Spinal cord (tissue), 10 donors: ENCODE results near the gene ZC2HC1B. TPM values are rescaled to one million over a fixed set of nuclear protein-coding genes. Genes with fewer than 3 reads are reported as not detected.

Experiments
- DNase-seq, 6 donors: peaks; one replicate each; pipeline versions ENCODE4 v3.0.0 to v3.0.0-alpha.2; 2013 to 2015; ENCODE audit warnings: low spot score in 6 of 6, low read depth in 4 of 6
- H3K27ac ChIP-seq: one replicate; pipeline ENCODE4 v1.5.1; 2013; ENCODE audit warnings: low read depth, low read length, control low read depth
- H3K27me3 ChIP-seq: one replicate; pipeline ENCODE4 v1.6.1; 2013; ENCODE audit warnings: low read length; ENCODE audit not compliant: control insufficient read depth, insufficient read depth
- H3K36me3 ChIP-seq: one replicate; pipeline ENCODE4 v1.6.1; 2013; ENCODE audit warnings: low read length; ENCODE audit not compliant: control insufficient read depth, insufficient read depth
- H3K4me1 ChIP-seq: one replicate; pipeline ENCODE4 v1.6.1; 2013; ENCODE audit warnings: low read length; ENCODE audit not compliant: control insufficient read depth, insufficient read depth
- H3K4me3 ChIP-seq: one replicate; pipeline ENCODE4 v1.5.1; 2013; ENCODE audit warnings: low read depth, low read length, control low read depth
- H3K9me3 ChIP-seq: one replicate; pipeline ENCODE4 v1.6.1; 2013; ENCODE audit warnings: low read length; ENCODE audit not compliant: control insufficient read depth, insufficient read depth
- WGBS: methylation state at CpG from one replicate; pipeline ENCODE4 v1.1.5; 2013; ENCODE audit warnings: missing lambda C conversion rate; ENCODE audit not compliant: insufficient coverage; 5-methylcytosine and 5-hydroxymethylcytosine counted together
- long read RNA-seq, 4 donors: transcript quantifications; one replicate each; lab custom pipeline, GENCODE V29; 2026
- polyA plus RNA-seq, 2 donors: library from polyadenylated mRNA; unstranded; fragments of 120-200 nt; gene quantifications; one replicate each; pipeline ENCODE4 v1.2.1, GENCODE V29; 2013; ENCODE audit not compliant: insufficient read length in 2 of 2
- total RNA-seq, 2 donors: library from RNA; depleted of rRNA in 1 of 2; stranded (reverse); fragments of 120-200 nt in 1 of 2; fragments of >200 nt in 1 of 2; gene quantifications; one replicate each; pipeline versions ENCODE4 v1.2.3 to v1.2.4, GENCODE V29; 2013 to 2014
- donor health status: healthy.

The ZC2HC1B gene, protein sequence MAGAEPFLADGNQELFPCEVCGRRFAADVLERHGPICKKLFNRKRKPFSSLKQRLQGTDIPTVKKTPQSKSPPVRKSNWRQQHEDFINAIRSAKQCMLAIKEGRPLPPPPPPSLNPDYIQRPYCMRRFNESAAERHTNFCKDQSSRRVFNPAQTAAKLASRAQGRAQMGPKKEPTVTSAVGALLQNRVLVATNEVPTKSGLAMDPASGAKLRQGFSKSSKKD
- total RNA-seq, result under 1 TPM in 1 of 2 donors, not detected in 1; 0.17 TPM
- not detected for polyA plus RNA-seq
- long read RNA-seq, donor 1, result 0 reads
- long read RNA-seq, donor 2, result 0 reads
- long read RNA-seq, donor 3, result 0 reads
- long read RNA-seq, donor 4, result 0 reads

DNA sequence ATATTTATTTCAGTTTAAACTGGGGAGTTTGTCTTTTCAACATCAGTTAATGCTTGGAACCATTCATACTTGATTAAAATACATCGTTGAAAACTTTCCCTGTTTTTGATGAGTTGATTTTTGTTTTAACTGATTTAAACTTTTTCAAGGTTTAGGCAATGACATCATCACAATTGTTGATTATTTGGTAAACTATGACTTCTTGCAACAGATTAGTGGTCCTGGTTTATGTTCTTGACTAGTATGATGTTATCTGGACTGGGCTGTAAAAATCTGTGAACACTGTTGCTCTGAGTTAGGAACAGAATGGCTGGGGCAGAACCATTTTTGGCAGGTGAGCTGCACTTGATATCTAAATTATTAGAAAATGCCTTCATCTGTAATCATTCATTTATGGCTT lies at the start of gene ZC2HC1B:
ZC2HC1B (plus strand) TSS at position 241 of the 400 bp plus-strand sequence; CDS start at position 307, 66 bp downstream.
- Histone ChIP-seq H3K27ac (no peak within 1 kb of the TSS), H3K27me3 (no peaks in the 10 kb centered on the region), H3K9me3 (no peaks in the 10 kb centered on the region), H3K4me1 (no peaks in the 10 kb centered on the region), H3K36me3 (peaks cover 18% of the 10 kb centered on the region), H3K4me3 (no peak within 1 kb of the TSS)
- WGBS, result no CpG with 5 or more reads among the region's 1 CpG
- DNase-seq, result no peak

DNA sequence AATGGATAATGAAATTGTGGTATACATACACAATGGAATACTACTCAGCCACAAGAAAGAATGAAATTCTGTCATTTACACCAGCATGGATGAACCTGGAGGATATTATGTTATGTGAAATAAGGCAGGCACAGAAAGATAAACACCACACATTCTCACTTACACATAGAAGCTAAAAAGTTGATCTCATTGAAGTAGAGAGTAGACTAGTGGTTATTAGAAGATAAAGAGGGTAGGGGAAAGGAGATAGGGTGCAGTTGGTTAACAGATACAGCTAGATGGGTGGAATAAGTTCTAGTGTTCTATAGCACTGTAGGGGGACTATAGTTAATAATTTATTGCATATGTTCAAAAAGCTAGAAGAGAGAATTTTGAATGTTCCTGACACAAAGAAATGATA lies 46.7 kb upstream of the ZC2HC1B start:
- H3K9me3 ChIP-seq, result no peaks in the 10 kb centered on the region
- no peaks in the 10 kb centered on the region for H3K36me3 ChIP-seq
- no peaks in the 10 kb centered on the region for H3K4me1 ChIP-seq
- H3K27me3 ChIP-seq, result no peaks in the 10 kb centered on the region
- no peak overlapping the region for H3K27ac ChIP-seq
- no peak overlapping the region for H3K4me3 ChIP-seq
- DNase-seq, result no peak

DNA sequence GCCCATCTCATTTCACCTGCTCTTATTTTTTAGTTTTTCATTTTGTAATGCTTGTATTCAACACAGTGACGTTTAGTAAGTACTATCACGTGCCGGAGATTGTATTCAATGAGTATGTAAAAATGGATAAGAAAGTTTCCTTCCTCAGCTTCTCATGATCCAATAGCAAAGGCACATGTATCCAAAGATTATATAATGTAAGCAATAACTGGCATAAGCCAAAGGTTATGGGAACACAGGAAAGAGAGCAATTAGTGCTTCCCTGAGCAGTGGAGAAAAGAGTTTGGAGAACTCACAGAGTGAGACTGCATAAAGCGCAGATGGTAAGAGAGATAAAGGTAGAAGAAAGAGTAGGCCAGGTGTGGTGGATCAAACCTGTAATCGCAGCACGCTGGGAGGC lies 42.9 kb upstream of the ZC2HC1B start:
- no peaks in the 10 kb centered on the region for H3K9me3 ChIP-seq
- no peak for DNase-seq
- H3K27me3 ChIP-seq, result no peaks in the 10 kb centered on the region
- no peak overlapping the region for H3K27ac ChIP-seq
- H3K36me3 ChIP-seq, result no peaks in the 10 kb centered on the region
- H3K4me3 ChIP-seq, result no peak overlapping the region
- H3K4me1 ChIP-seq, result no peaks in the 10 kb centered on the region
- 100% methylated on average over 1 of the region's 6 CpGs for WGBS

DNA sequence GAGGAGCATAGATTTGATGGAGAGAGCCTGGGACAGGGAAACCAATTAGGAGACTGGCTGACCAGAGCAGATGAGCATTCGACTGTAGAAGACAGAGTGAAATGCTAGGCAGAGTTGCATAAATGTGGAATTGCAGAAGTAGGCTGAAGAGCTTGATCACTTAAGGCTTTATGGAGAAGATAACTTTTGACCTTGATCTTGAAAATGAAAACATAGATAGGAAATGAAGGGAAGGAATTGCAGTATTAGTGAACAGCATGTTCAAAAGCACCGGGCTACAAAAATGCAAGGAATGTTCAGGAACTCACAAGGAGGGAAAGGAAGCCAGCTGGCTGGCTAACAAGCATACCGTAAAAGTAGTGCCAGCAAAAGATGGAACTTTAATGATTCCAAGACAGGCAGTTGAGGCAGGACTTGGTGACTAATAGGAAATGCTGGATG lies 41.7 kb upstream of the ZC2HC1B start:
- Histone ChIP-seq H3K4me3 (no peak overlapping the region), H3K27ac (no peak overlapping the region), H3K4me1 (no peaks in the 10 kb centered on the region), H3K36me3 (no peaks in the 10 kb centered on the region), H3K9me3 (no peaks in the 10 kb centered on the region), H3K27me3 (no peaks in the 10 kb centered on the region)
- DNase-seq, result no peak
- 62% methylated on average over 3 of the region's 3 CpGs for WGBS

DNA sequence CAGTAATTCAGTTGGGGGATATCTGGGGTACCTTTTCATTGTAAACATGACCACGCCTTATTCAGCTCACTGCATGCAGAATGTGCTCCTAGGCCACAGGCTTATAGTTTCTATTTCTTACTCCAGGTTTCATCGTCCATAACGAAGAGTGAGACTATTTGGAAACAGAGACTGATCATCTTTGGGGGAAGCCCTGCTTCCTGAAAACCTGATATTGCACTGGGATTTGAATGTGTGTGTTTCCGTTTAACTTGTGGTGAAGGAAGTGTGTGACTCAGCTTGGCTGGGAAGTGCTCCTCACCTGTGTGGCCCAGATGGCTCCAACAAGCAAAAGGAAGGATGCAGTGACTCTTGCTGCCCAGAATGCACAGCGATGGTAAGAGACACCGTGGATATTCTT lies 40.7 kb upstream of the ZC2HC1B start:
- WGBS, result 94% methylated on average over 3 of the region's 6 CpGs
- no peaks in the 10 kb centered on the region for H3K27me3 ChIP-seq

DNA sequence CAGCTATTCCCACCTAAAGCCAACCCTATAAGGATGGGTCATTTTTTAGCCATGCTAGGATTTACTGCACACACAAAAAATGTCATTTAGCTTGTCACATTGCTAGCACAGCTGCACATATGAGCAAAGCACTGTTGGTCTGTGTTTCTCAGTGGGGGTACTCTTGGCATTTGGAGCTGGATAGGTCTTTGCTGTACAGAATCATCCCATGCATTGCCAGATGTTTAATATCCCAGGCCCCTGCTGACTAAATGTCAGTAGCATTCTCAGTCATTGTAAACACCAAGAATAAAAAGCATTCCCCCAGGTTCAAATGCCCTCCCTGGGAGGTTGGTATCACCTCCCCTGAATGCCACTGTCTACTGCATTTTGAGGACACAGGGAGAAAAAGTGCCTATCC lies 35.7 kb upstream of the ZC2HC1B start:
- H3K27me3 ChIP-seq, result no peaks in the 10 kb centered on the region
- H3K4me3 ChIP-seq, result no peak overlapping the region
- DNase-seq, result peak in 3 of 6 donors; percentile 5 to 83 (median 9)
- no peaks in the 10 kb centered on the region for H3K9me3 ChIP-seq
- no peaks in the 10 kb centered on the region for H3K36me3 ChIP-seq
- H3K27ac ChIP-seq, result no peak overlapping the region
- H3K4me1 ChIP-seq, result no peaks in the 10 kb centered on the region

More for the DNA sequence above, 40.7 kb upstream of the ZC2HC1B start:
- Histone ChIP-seq H3K27ac (no peak overlapping the region), H3K36me3 (no peaks in the 10 kb centered on the region), H3K4me3 (no peak overlapping the region), H3K9me3 (no peaks in the 10 kb centered on the region), H3K4me1 (no peaks in the 10 kb centered on the region)
- no peak for DNase-seq

DNA sequence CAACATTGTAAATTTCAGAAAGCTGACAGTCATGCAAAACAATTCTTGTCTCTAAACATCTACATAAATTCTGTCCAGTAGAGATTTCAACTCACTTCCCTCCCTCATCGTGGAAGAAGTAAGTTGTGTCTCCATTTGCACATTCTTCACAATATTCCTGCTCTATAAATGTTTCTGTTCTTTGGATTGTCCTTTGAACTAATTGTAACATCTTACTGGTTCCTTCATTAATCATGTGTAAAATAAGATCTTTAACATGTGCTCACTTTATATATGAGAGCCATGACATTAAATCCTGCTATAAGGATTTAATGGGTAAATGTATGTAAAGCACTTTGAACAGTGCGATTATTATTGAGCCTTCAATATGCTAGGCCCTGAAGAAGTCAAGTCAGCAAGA lies 28.1 kb upstream of the ZC2HC1B start:
- no CpG with 5 or more reads among the region's 2 CpGs for WGBS
- DNase-seq, result no peak
- Histone ChIP-seq H3K36me3 (no peaks in the 10 kb centered on the region), H3K4me3 (no peak overlapping the region), H3K27me3 (no peaks in the 10 kb centered on the region), H3K4me1 (no peaks in the 10 kb centered on the region), H3K9me3 (no peaks in the 10 kb centered on the region), H3K27ac (no peak overlapping the region)

DNA sequence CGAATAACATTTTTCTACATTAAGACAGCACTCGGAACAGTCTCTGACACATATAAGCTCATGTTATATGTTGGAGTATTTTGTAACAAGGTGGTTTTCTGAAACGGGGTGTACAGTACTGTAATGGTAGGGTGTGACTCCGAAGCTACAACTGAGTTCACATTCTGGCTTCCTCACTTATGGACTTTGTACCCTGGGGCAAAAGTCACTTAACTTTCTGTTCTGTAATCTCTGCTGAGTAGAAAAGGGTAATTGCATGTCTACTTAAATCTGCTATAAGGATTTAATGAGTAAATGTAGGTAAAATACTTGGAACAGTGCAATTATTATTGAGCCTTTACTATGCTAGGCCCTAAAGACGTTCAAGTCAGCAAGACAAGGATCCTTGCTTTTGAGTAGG lies 25.9 kb upstream of the ZC2HC1B start:
- 88% methylated on average over 2 of the region's 5 CpGs for WGBS
- Histone ChIP-seq H3K4me1 (peaks cover 3% of the 10 kb centered on the region), H3K36me3 (peaks cover under 1% of the 10 kb centered on the region), H3K9me3 (no peaks in the 10 kb centered on the region), H3K27ac (no peak overlapping the region), H3K27me3 (no peaks in the 10 kb centered on the region), H3K4me3 (no peak overlapping the region)
- DNase-seq, result no peak

DNA sequence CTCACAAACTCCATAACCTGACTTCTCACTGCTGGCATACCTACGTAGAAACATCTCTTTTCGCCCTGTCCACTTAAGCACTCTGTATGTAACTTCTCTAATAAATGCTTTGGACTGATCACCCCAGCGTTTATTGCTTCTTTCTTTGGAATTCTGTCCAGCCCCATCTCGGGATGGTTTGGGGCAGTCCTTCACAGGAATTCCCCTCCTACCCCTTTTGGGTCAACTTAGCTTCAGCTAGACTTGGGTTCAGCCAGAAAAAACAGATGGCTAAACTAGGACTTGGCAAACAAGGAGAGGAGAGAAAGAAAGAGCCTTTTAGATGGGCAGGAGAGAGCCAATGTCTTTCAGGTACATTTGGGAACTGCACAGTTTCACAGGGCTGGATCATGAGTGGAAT lies 25.1 kb upstream of the ZC2HC1B start:
- peaks cover 3% of the 10 kb centered on the region for H3K4me1 ChIP-seq
- no peaks in the 10 kb centered on the region for H3K27me3 ChIP-seq
- WGBS, result 95% methylated on average over 3 of the region's 4 CpGs
- DNase-seq, result no peak
- no peak overlapping the region for H3K4me3 ChIP-seq
- H3K36me3 ChIP-seq, result peaks cover 3% of the 10 kb centered on the region
- H3K27ac ChIP-seq, result no peak overlapping the region
- H3K9me3 ChIP-seq, result no peaks in the 10 kb centered on the region

DNA sequence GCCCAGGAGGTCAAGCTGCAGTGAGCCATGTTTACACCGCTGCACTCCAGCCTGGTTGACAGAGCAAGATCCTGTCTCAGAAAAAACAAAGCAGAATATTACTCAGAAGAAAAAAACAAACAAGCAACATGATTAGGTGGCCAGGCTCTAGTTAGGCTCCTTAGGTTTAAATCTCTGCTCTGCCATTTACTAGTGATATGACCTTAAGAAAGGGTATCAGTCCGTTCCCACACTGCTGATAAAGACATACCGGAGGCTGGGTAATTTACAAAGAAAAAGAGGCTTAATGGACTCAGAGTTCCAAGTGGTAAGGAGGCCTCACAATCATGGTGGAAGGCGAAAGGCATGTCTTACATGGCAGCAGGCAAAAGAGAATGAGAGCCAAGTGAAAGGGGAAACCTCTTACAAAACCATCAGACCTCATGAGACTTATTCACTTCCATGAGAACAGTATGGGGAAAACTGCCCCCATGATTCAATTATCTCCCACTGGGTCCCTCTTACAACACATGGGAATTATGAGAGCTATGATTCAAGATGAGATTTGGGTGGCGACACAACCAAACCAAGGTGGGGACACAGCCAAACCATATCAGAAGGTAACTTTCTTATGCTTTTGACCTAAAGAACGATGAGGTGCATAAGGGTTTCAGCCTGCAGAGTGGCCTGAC lies 23.5 kb upstream of the ZC2HC1B start:
- H3K4me3 ChIP-seq, result no peak overlapping the region
- H3K27me3 ChIP-seq, result no peaks in the 10 kb centered on the region
- DNase-seq, result no peak
- no peaks in the 10 kb centered on the region for H3K9me3 ChIP-seq
- 97% methylated on average over 3 of the region's 6 CpGs for WGBS
- no peak overlapping the region for H3K27ac ChIP-seq
- peaks cover 3% of the 10 kb centered on the region for H3K4me1 ChIP-seq
- peaks cover 10% of the 10 kb centered on the region for H3K36me3 ChIP-seq
